WTC11 (cell line): ENCODE measurements around the gene PM20D2. TPM values are rescaled to one million over a fixed set of nuclear protein-coding genes. Genes with fewer than 3 reads are reported as not detected.

Experiments
- ATAC-seq: fragments of 200-7000 bp; cut with Tn5 transposase; 2 replicates; pipeline ENCODE4 v1.10.0; 2021; ENCODE audit warnings: mild to moderate bottlenecking, moderate library complexity
- CTCF ChIA-PET: fragments of 300-600 bp; sonication (Branson Sonifier 250); formaldehyde crosslinking; loops from one replicate; lab custom pipeline; 2021; ENCODE audit warnings: antibody characterized with exemption; lab: Charles Lee
- POLR2A ChIA-PET: fragments of 350-600 bp; sonication (Branson Sonifier 250); formaldehyde crosslinking; loops from one replicate; lab custom pipeline; 2021; ENCODE audit warnings: antibody characterized with exemption; lab: Charles Lee
- DNase-seq: peaks from one replicate; pipeline ENCODE4 v3.0.0; 2021; ENCODE audit warnings: low spot score
- H3K27ac Mint-ChIP-seq: 2 replicates; pipeline ENCODE4 v1.8.0; 2021; ENCODE audit warnings: mixed read lengths
- H3K27me3 Mint-ChIP-seq: 2 replicates; pipeline ENCODE4 v1.8.0; 2021; ENCODE audit warnings: low read depth, mild to moderate bottlenecking, moderate library complexity, mixed read lengths
- H3K36me3 Mint-ChIP-seq: 2 replicates; pipeline ENCODE4 v1.8.0; 2021; ENCODE audit warnings: mixed read lengths
- H3K4me1 Mint-ChIP-seq: 2 replicates; pipeline ENCODE4 v1.8.0; 2022; ENCODE audit warnings: mixed read lengths
- H3K4me3 Mint-ChIP-seq: 2 replicates; pipeline ENCODE4 v1.8.0; 2021; ENCODE audit warnings: mild to moderate bottlenecking, moderate library complexity, mixed read lengths
- H3K9me3 Mint-ChIP-seq: 2 replicates; pipeline ENCODE4 v1.8.0; 2021; ENCODE audit warnings: mixed read lengths
- AFF4 ChIP-seq: sonication (generic); formaldehyde crosslinking; IDR thresholded peaks from 2 replicates; pipeline ENCODE4 v1.8.1; 2023; ENCODE audit warnings: mild to moderate bottlenecking, missing genetic modification reagents, borderline replicate concordance
- E2F1 ChIP-seq: sonication (generic); formaldehyde crosslinking; IDR thresholded peaks from 2 replicates; pipeline ENCODE4 v1.8.0; 2022; ENCODE audit warnings: mild to moderate bottlenecking, missing genetic modification reagents
- FOXJ3 ChIP-seq: sonication (generic); formaldehyde crosslinking; IDR thresholded peaks from 2 replicates; pipeline ENCODE4 v1.9.0; 2021; ENCODE audit warnings: missing genetic modification reagents, mild to moderate bottlenecking, borderline replicate concordance
- FOXK1 ChIP-seq: sonication (generic); formaldehyde crosslinking; IDR thresholded peaks from 2 replicates; pipeline ENCODE4 v1.8.0; 2022; ENCODE audit warnings: mild to moderate bottlenecking, moderate library complexity, missing genetic modification reagents
- GTF2I ChIP-seq: fragments of 250-450 bp; sonication (Bioruptor Pico); conservative IDR thresholded peaks from 2 replicates; pipeline ENCODE4 v1.4.0; 2021; ENCODE audit warnings: mild to moderate bottlenecking
- JAZF1 ChIP-seq: fragments of 250-450 bp; sonication (Bioruptor Pico); IDR thresholded peaks from 2 replicates; pipeline ENCODE4 v1.9.0; 2021; ENCODE audit warnings: moderate library complexity, mild to moderate bottlenecking, inconsistent platforms
- MAX ChIP-seq: sonication (generic); formaldehyde crosslinking; IDR thresholded peaks from 2 replicates; pipeline ENCODE4 v1.8.0; 2022; ENCODE audit warnings: mild to moderate bottlenecking, missing genetic modification reagents
- NR2C2 ChIP-seq: sonication (generic); formaldehyde crosslinking; IDR thresholded peaks from 2 replicates; pipeline ENCODE4 v1.8.0; 2022; ENCODE audit warnings: mild to moderate bottlenecking, missing genetic modification reagents
- PRRX2 ChIP-seq: fragments of 250-450 bp; sonication (Bioruptor Pico); IDR thresholded peaks from 2 replicates; pipeline ENCODE4 v1.8.0; 2021; ENCODE audit warnings: mild to moderate bottlenecking
- USF2 ChIP-seq: sonication (generic); formaldehyde crosslinking; IDR thresholded peaks from 2 replicates; pipeline ENCODE4 v1.8.1; 2023; ENCODE audit warnings: mild to moderate bottlenecking, missing genetic modification reagents, moderate library complexity
- ZMAT4 ChIP-seq: fragments of 250-450 bp; sonication (Bioruptor Pico); IDR thresholded peaks from 2 replicates; pipeline ENCODE4 v1.9.0; 2021; ENCODE audit warnings: mild to moderate bottlenecking
- ZNF138 ChIP-seq: sonication (generic); formaldehyde crosslinking; conservative IDR thresholded peaks from 2 replicates; pipeline ENCODE4 v1.8.1; 2022; ENCODE audit warnings: mild to moderate bottlenecking, moderate library complexity, missing genetic modification reagents
- ZNF263 ChIP-seq: sonication (generic); formaldehyde crosslinking; IDR thresholded peaks from 2 replicates; pipeline ENCODE4 v1.8.1; 2022; ENCODE audit warnings: low read depth, mild to moderate bottlenecking, moderate library complexity, missing genetic modification reagents
- ZNF416 ChIP-seq: fragments of 250-450 bp; sonication (Bioruptor Pico); IDR thresholded peaks from 2 replicates; pipeline ENCODE4 v1.9.0; 2021; ENCODE audit warnings: mild to moderate bottlenecking, inconsistent platforms
- ZNF425 ChIP-seq: fragments of 250-450 bp; sonication (Bioruptor Pico); conservative IDR thresholded peaks from 2 replicates; pipeline ENCODE4 v1.9.0; 2021; ENCODE audit warnings: mild to moderate bottlenecking
- total RNA-seq: library from RNA; stranded (reverse); gene quantifications from 3 replicates; pipeline ENCODE4 v1.2.3, GENCODE V29; 2021
- TF ChIP-seq, protein P1 (sequence below): fragments of 250-450 bp; sonication (Bioruptor Pico); IDR thresholded peaks from 2 replicates; pipeline ENCODE4 v2.1.2; 2022; ENCODE audit warnings: mild to moderate bottlenecking, moderate library complexity

Gene PM20D2
- total RNA-seq, 1 experiment from 2014 or later = 4.9 TPM

GRCh38 chr6:89132057-89132456, 13.8 kb upstream of the PM20D2 start (continued):
- no peak for TF ChIP-seq AFF4 (CRISPR knock-in tag)
- TF ChIP-seq, protein P1, sequence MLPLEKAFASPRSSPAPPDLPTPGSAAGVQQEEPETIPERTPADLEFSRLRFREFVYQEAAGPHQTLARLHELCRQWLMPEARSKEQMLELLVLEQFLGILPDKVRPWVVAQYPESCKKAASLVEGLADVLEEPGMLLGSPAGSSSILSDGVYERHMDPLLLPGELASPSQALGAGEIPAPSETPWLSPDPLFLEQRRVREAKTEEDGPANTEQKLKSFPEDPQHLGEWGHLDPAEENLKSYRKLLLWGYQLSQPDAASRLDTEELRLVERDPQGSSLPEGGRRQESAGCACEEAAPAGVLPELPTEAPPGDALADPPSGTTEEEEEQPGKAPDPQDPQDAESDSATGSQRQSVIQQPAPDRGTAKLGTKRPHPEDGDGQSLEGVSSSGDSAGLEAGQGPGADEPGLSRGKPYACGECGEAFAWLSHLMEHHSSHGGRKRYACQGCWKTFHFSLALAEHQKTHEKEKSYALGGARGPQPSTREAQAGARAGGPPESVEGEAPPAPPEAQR = no peak
- no peak for TF ChIP-seq ZNF263 (CRISPR knock-in tag)
- no peak for TF ChIP-seq USF2
- TF ChIP-seq ZNF425 (CRISPR knock-in tag) = no peak
- TF ChIP-seq GTF2I (CRISPR knock-in tag) = no peak
- no peak for TF ChIP-seq ZNF416
- TF ChIP-seq FOXK1 = no peak
- no peak for TF ChIP-seq MAX (CRISPR knock-in tag)
- TF ChIP-seq ZNF138 (CRISPR knock-in tag) = no peak
- no peak for TF ChIP-seq PRRX2
- TF ChIP-seq E2F1 (CRISPR knock-in tag) = no peak
- no peak for TF ChIP-seq FOXJ3 (CRISPR knock-in tag)
- TF ChIP-seq NR2C2 (CRISPR knock-in tag) = no peak

DNA sequence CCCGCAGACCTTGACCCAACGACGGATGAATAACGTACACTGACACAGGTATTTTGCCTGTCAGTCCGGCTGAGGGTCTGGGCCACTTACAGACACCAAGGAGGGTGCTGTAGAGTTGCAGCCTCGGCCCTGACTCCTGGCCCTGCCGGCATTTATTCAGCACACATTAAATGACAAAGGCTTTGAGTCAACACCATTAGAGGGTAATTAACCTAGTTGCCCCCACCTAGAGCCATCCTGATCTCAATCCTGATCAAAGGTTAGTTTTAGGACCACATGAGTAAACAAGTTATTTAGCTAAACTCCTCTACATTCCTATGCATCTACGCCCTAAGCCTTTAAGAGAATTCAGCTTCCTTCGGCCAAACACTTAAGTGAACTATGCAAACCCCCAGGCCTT, 11.9 kb upstream of the PM20D2 start:
- Mint-ChIP-seq H3K9me3 (peaks cover 7% of the 10 kb centered on the region), H3K27me3 (peaks cover 97% of the 10 kb centered on the region), H3K4me3 (no peak overlapping the region), H3K27ac (no peak overlapping the region), H3K4me1 (peaks cover 13% of the 10 kb centered on the region), H3K36me3 (peaks cover under 1% of the 10 kb centered on the region)
- ATAC-seq (peak; percentile 81), DNase-seq (peak; percentile 29)
- CTCF ChIA-PET = interaction anchor here (1.6 kb wide), 1 partner anchor 238 kb away, joined by 5 read pairs; no protein-coding TSS in a partner anchor
- POLR2A ChIA-PET = no interaction called here
- TF ChIP-seq JAZF1 (CRISPR knock-in tag) (no peak), FOXK1 (no peak), ZMAT4 (CRISPR knock-in tag) (0 out of 2 replicates have a peak, but pooled peaks have one; percentile 57)
